GM12872 (cell line): ENCODE measurements around the gene DUT.

Experiments
- TF ChIP-seq, protein P1 (sequence below): IDR thresholded peaks from 3 replicates; pipeline ENCODE4 v1.5.1; 2011; ENCODE audit warnings: low read depth, mild to moderate bottlenecking, low read length, moderate library complexity; ENCODE audit not compliant: insufficient read depth

DUT gene

DNA sequence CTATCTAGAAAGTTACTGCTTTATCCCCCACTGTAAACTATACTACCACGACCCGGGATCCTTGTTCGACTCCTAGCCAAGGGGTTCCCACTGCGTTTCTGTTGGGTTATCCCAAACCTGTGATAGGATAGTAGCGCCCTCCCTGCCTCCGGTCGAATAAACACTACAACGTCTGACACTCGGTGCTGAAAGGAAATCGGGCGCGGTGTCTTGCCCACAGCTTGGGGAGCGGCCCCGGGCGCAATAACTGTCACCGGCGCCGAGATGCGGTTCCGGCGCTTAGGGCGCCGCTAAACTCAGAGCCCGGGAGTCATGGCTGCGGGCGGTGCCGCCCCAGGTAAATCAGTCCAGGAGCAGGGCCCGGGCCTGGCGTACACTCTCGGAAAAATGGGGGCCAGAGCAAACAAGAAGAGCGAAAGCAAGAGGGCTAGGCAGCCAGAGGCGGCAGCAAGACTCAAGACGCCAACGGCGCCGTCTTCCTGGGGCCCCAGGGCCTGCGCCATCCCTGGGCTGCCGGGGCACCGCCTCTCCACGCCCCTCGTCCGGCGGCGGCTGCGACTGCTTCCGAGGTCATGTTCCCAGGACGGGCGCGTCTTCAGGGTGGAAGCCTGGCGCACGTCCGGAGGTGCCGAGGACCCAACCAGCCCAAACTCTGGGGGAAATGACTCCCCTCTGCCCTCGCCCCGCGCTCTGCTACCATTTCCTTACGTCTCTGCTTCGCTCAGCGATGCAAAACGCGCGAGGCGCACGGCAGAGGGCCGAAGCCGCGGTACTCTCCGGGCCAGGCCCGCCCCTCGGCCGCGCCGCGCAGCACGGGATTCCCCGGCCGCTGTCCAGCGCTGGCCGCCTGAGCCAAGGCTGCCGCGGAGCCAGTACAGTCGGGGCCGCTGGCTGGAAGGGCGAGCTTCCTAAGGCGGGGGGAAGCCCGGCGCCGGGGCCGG lies at the start of gene DUT:
DUT (plus strand) TSS at position 575 of the 941 bp plus-strand sequence; CDS start at position 662, 87 bp downstream.
- TF ChIP-seq, protein P1, sequence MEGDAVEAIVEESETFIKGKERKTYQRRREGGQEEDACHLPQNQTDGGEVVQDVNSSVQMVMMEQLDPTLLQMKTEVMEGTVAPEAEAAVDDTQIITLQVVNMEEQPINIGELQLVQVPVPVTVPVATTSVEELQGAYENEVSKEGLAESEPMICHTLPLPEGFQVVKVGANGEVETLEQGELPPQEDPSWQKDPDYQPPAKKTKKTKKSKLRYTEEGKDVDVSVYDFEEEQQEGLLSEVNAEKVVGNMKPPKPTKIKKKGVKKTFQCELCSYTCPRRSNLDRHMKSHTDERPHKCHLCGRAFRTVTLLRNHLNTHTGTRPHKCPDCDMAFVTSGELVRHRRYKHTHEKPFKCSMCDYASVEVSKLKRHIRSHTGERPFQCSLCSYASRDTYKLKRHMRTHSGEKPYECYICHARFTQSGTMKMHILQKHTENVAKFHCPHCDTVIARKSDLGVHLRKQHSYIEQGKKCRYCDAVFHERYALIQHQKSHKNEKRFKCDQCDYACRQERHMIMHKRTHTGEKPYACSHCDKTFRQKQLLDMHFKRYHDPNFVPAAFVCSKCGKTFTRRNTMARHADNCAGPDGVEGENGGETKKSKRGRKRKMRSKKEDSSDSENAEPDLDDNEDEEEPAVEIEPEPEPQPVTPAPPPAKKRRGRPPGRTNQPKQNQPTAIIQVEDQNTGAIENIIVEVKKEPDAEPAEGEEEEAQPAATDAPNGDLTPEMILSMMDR = no peak

DNA sequence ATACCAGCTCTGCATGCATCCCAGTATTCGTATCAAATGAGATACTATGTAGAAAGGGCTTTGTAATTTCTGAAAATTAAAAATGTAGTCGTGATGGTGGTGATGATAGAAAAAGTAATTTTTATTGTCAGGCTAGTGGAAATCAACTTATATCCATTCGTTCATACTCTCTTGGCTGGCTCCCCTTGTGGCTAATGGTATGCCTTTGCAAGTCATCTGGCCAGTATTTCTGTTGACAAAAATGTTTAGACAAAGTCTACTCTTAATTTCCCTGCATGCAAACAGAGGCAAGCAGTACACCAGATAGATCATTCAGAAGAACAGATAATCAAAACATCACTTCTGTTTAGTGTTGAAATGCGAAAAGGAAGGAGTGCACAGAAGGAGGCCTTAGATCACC lies 49.6 kb upstream of the DUT start:
- TF ChIP-seq, protein P1 = 0 out of 3 replicates have a peak, but pooled peaks have one; percentile 4

DNA sequence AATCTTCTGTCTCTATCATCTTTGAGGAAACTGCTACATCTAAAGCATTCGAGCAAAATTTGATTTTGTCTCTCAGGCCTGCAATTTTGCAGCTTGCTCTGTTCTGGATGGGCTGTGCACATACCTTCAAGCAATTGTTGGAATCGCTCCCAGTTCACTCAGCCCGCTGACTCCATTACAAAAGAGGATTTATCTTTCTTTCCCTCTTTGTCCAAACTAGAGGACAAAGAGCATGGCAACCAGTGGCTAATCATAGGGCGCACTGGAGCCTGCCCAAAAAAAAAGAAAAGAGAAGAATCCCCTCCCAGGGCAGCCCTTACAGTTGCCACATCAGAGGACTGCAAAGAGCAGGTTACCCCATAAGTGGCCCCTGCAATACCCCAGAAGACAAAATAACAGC lies 49.0 kb upstream of the DUT start:
- TF ChIP-seq, protein P1 = no peak

DNA sequence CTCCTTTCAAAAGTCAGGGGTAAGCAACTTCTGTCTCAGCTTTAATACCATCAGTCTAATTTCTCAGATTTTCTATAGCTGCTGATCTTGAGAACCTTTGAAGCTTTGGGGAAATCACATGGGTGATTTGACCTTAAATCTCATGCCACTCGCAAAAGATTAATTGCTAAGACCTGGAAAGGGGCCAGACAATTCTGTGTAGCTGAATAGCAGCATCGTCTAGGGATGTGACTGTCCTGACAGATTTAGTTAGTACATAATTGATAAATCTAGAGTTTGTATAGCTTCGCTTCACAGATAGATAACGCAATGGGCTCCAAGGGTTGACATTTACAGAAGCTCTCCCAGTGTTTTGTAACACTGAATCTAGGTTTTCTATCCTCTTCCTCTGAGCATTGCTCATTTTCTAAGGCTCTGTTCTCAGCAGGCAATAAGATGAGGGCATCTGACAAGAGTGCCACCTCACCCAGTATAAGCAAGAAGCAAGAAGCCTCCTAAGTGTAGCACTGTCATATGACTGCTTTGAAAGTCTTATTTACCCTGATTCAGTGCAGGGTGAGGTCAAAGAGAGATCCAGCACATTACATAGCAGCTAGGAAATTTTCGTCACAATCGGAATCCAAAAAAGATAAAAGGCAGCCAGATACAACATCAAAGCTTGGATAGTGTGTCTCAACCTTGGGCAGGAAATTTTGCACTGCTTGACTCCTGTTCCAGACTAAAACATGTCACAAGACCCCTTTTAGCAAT lies 47.7 kb upstream of the DUT start:
- TF ChIP-seq, protein P1 = no peak

DNA sequence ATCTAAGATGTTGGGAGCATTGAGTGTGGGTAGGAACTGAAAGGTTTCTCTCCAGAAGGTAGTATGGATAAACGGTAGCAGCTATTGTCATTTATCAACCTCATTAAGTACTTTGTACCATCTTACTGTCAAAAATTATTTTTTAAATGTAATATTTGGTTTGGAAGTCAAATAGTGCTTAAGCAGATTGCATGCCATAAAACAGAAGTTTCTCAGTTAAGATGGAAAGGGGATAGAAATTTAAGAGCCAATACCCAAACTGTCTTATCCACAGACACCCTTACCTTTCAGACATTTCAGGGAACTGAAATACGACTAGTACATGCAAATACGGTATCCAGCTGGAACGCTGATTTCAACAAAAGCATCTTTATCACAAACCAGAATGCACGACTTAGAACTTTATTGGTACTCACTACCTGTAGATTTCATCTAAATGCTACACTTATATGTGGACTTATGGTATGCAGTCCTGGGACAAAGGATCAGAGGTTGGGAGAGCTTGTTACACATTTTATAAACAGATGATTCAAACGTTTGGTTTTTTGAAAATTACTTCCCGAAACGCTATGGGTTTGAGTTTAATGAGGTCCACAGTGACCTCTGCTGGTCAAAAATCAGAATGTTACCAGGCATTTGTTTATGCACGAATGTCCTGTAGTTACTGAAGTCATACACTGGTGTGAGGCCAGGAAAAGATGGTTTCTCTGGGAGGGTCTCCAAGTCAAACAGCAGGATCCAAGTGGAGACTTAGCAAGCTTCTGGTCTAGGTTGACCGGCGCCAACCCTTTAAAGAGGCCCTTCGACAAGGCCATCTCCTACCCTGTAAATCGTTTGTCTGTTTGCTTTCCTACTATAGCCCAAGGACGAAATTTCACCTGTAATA lies 45.7 kb upstream of the DUT start:
- TF ChIP-seq, protein P1 = peak; percentile 69

DNA sequence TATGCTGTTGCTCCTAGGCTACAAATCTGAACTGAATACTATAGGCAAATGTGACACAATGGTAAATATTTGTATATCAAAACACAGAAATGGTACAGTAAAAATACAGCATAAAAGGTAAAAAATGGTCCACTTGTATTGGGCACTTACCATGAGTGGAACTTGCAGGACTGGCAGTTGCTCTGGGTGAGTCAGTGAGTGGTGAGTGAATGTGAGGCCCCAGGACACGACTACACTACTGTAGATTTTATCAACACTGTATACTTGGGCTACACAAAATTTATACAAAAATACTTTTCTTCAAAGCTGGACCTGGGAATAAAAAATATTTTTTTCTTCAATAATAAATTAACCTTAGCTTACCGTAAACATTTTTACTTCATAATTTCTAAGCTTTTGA lies 41.6 kb upstream of the DUT start:
- TF ChIP-seq, protein P1 = no peak
